Lower lobe of right lung (tissue), 2 donors: ENCODE data around the gene SOX9. TPM values are rescaled to one million over a fixed set of nuclear protein-coding genes. Genes with fewer than 3 reads are reported as not detected.

Experiments
- ATAC-seq, 2 donors: fragments of 200-7000 bp; cut with Tn5 transposase; one replicate each; pipeline ENCODE4 v1.9.1; 2020 to 2022; ENCODE audit warnings: mild to moderate bottlenecking in 2 of 2, moderate library complexity in 2 of 2
- DNase-seq: peaks from one replicate; pipeline ENCODE4 v3.0.0-alpha.2; 2020
- H3K27ac ChIP-seq: fragments of 200-600 bp; one replicate; pipeline ENCODE4 v1.8.0; 2022
- H3K27me3 ChIP-seq: fragments of 200-600 bp; one replicate; pipeline ENCODE4 v1.8.0; 2022; ENCODE audit warnings: low read depth
- H3K36me3 ChIP-seq: fragments of 200-600 bp; one replicate; pipeline ENCODE4 v1.8.0; 2022; ENCODE audit warnings: mild to moderate bottlenecking
- H3K4me1 ChIP-seq: fragments of 200-600 bp; one replicate; pipeline ENCODE4 v1.8.0; 2022
- H3K4me3 ChIP-seq: fragments of 200-600 bp; one replicate; pipeline ENCODE4 v1.8.0; 2022; ENCODE audit warnings: mild to moderate bottlenecking
- H3K9me3 ChIP-seq: fragments of 200-600 bp; one replicate; pipeline ENCODE4 v1.8.0; 2022
- intact Hi-C: fragments of 100-400 bp; cut with DNase I; formaldehyde crosslinking; loops from one replicate; pipeline ENCODE4 v1.11.0; 2022
- total RNA-seq: library from RNA; stranded (reverse); fragmentation: NEBNext Ultra II Directional; extraction: Animal tissue kit (Norgen Biotek cat#: 25700); gene quantifications from one replicate; pipeline ENCODE4 v1.2.1, GENCODE V29; 2021
- TF ChIP-seq, protein P1 (sequence below): fragments of 200-600 bp; IDR thresholded peaks from one replicate; pipeline ENCODE4 v1.8.0; 2022; ENCODE audit warnings: antibody characterized with exemption, mild to moderate bottlenecking
- donor health status: DM: no; HTN: yes; CAD: no; lungs with severe emphysema.

Gene SOX9
- total RNA-seq, 1 donor from 2014 or later = 4.3 TPM

DNA sequence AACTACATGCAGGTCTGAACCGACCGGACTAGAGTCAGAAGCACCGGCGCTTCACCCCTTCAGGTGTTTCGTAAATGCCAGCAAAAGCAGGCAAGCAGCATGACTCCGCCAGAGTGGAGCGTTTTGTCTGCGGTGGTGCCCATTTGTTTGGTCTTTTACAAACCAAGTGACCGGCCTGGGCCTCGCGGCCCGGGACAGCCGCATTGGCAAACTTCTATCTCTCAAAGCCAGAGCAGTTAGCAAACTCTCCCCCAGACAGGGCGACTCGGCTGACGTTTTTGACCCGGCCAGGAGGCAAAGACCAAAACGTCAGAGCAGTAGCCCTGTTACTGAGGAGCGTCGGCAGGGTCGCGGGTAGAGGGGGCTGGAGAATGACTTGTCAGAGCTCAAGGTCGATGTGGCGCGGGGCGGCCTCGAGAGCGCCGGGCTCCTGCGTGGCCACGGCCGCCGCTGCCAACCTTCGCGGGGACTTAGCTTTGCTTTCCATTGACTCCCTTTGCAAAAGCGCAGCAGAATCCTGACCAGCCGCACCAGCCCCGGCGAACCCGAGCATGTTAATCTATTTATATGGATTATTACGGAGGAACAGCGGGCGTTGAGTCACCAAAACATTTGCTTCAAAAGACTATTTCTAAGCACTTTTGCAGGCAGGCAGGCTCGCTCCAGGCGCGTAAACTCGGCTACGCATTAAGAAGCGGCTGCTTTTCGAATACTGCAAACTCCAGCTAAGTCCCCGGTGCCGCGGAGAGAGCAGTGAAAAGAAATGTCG is 763 bp upstream of the SOX9 start:
- Histone ChIP-seq H3K36me3 (peaks cover 6% of the 10 kb centered on the region), H3K9me3 (no peaks in the 10 kb centered on the region), H3K27ac (peak overlapping the region; percentile 43), H3K27me3 (peaks cover 89% of the 10 kb centered on the region), H3K4me1 (peaks cover 43% of the 10 kb centered on the region), H3K4me3 (peak overlapping the region; percentile 59)
- TF ChIP-seq, protein P1, sequence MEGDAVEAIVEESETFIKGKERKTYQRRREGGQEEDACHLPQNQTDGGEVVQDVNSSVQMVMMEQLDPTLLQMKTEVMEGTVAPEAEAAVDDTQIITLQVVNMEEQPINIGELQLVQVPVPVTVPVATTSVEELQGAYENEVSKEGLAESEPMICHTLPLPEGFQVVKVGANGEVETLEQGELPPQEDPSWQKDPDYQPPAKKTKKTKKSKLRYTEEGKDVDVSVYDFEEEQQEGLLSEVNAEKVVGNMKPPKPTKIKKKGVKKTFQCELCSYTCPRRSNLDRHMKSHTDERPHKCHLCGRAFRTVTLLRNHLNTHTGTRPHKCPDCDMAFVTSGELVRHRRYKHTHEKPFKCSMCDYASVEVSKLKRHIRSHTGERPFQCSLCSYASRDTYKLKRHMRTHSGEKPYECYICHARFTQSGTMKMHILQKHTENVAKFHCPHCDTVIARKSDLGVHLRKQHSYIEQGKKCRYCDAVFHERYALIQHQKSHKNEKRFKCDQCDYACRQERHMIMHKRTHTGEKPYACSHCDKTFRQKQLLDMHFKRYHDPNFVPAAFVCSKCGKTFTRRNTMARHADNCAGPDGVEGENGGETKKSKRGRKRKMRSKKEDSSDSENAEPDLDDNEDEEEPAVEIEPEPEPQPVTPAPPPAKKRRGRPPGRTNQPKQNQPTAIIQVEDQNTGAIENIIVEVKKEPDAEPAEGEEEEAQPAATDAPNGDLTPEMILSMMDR = no peak
- DNase-seq = no peak
- peak in 1 of 2 donors; percentile 20 for ATAC-seq
- intact Hi-C loops = loop anchor here (10.0 kb wide), 1 partner anchor 645 kb away; no protein-coding TSS in a partner anchor

DNA sequence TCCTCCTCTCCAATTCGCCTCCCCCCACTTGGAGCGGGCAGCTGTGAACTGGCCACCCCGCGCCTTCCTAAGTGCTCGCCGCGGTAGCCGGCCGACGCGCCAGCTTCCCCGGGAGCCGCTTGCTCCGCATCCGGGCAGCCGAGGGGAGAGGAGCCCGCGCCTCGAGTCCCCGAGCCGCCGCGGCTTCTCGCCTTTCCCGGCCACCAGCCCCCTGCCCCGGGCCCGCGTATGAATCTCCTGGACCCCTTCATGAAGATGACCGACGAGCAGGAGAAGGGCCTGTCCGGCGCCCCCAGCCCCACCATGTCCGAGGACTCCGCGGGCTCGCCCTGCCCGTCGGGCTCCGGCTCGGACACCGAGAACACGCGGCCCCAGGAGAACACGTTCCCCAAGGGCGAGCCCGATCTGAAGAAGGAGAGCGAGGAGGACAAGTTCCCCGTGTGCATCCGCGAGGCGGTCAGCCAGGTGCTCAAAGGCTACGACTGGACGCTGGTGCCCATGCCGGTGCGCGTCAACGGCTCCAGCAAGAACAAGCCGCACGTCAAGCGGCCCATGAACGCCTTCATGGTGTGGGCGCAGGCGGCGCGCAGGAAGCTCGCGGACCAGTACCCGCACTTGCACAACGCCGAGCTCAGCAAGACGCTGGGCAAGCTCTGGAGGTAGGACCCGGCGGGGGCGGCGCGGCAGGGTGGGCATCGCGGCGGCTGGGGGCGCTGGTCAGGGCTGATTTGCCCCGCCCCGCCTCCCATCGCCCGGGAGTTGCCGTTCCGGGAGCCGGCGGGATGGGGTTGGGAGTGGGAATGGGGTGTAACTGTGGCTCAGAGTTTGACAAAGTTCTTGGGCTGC is 567 bp downstream of the SOX9 start:
- H3K36me3 ChIP-seq = peaks cover 6% of the 10 kb centered on the region
- TF ChIP-seq, protein P1 = no peak
- peaks cover 43% of the 10 kb centered on the region for H3K4me1 ChIP-seq
- no peaks in the 10 kb centered on the region for H3K9me3 ChIP-seq
- ATAC-seq = peak; percentile 51 to 53
- intact Hi-C loops = no loop called here
- peaks cover 79% of the 10 kb centered on the region for H3K27me3 ChIP-seq
- peak overlapping the region; percentile 59 for H3K4me3 ChIP-seq
- DNase-seq = peak; percentile 61
- peak overlapping the region; percentile 53 for H3K27ac ChIP-seq

DNA sequence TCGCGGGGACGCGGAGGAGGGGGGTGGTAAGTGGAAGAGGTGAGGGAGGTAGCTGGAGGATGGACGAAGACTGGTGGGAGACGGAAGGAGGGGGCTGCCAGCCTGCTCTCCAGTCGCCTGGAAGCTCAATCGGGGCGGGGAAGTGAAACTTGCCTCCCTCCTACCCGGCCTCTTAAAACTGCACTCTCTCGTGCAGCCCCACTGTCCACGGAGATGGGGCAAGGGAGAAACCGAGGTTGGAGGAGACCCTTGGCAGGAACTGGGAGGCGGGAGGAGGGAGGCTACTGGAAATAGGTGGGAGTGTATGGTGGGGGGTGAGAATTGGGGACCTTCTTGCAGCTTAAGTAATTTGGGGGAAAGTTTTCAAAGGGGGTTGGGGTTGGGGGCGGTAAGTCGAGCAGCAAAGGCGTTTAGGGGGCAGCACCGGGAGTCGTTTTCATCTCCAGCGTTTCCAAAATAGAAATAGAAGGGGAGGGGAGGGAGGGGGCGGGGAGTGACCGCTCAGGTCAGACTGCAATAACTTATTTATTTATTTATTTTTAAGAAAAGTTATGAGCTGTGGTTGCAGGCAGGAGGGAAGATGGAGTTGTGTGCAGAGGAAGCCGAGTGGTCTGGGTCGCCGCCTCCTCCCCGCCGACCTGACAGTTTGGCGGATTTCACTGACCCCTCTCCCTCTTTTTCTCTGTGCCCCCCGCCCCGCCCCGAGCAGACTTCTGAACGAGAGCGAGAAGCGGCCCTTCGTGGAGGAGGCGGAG is 1.4 kb downstream of the SOX9 start:
- peak overlapping the region; percentile 59 for H3K4me3 ChIP-seq
- H3K36me3 ChIP-seq = peaks cover 6% of the 10 kb centered on the region
- H3K27me3 ChIP-seq = peaks cover 71% of the 10 kb centered on the region
- peak overlapping the region; percentile 53 for H3K27ac ChIP-seq
- H3K9me3 ChIP-seq = no peaks in the 10 kb centered on the region
- H3K4me1 ChIP-seq = peaks cover 40% of the 10 kb centered on the region
- intact Hi-C loops = no loop called here
- TF ChIP-seq, protein P1 = no peak
- peak in 1 of 2 donors; percentile 3 for ATAC-seq
- no peak for DNase-seq

DNA sequence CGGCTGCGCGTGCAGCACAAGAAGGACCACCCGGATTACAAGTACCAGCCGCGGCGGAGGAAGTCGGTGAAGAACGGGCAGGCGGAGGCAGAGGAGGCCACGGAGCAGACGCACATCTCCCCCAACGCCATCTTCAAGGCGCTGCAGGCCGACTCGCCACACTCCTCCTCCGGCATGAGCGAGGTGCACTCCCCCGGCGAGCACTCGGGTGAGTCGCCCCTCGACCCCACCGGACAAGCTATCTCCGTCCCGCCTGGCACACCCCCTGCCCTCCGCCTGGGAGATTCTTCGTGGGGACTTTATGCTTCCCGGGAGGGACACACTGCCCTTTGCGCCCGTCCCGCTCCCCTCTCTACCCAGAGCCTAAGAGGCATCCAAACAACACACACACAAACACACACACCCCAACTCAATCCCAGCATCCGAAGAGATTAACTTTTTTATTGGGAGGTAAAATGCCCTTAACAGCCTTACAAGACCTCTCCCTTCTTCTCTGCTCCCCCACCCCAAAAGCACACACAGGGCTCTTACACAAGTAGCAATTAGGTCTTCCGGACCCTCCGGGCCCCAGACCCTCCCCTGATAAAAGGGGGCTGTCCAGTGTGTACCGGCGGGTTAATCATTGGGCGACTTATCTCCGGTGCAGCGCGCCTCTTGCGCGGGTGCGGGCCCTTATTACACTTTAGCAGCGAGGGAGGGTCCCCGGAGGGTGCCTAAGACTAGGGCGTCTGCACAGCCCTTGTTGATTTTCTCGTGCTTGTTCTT is 2.1 kb downstream of the SOX9 start:
- TF ChIP-seq, protein P1 = no peak
- intact Hi-C loops = no loop called here
- no peak overlapping the region for H3K27ac ChIP-seq
- H3K36me3 ChIP-seq = peaks cover 6% of the 10 kb centered on the region
- H3K27me3 ChIP-seq = peaks cover 64% of the 10 kb centered on the region
- H3K9me3 ChIP-seq = no peaks in the 10 kb centered on the region
- ATAC-seq (no peak), DNase-seq (no peak)
- H3K4me3 ChIP-seq = peak overlapping the region; percentile 59
- H3K4me1 ChIP-seq = peaks cover 32% of the 10 kb centered on the region
